PC-3 (cell line): ENCODE results near the gene USH1G.

ENCODE experiments used
- EZH2 ChIP-seq: fragments of 300-600 bp; sonication (generic); IDR thresholded peaks from one replicate; pipeline ENCODE4 v1.6.1; 2017; ENCODE audit warnings: antibody characterized with exemption, mild to moderate bottlenecking, low read length; ENCODE audit not compliant: unreplicated experiment
- EZH2phosphoT487 ChIP-seq: fragments of 300-600 bp; sonication (generic); IDR thresholded peaks from 2 replicates; pipeline ENCODE4 v1.6.1; 2018; ENCODE audit warnings: mild to moderate bottlenecking, antibody characterized with exemption, low read length, borderline replicate concordance
- TF ChIP-seq, protein P1 (sequence below): fragments of 300-600 bp; sonication (generic); conservative IDR thresholded peaks from 2 replicates; pipeline ENCODE4 v1.5.1; 2017; ENCODE audit warnings: antibody characterized with exemption, low read depth, mild to moderate bottlenecking, low read length

DNA sequence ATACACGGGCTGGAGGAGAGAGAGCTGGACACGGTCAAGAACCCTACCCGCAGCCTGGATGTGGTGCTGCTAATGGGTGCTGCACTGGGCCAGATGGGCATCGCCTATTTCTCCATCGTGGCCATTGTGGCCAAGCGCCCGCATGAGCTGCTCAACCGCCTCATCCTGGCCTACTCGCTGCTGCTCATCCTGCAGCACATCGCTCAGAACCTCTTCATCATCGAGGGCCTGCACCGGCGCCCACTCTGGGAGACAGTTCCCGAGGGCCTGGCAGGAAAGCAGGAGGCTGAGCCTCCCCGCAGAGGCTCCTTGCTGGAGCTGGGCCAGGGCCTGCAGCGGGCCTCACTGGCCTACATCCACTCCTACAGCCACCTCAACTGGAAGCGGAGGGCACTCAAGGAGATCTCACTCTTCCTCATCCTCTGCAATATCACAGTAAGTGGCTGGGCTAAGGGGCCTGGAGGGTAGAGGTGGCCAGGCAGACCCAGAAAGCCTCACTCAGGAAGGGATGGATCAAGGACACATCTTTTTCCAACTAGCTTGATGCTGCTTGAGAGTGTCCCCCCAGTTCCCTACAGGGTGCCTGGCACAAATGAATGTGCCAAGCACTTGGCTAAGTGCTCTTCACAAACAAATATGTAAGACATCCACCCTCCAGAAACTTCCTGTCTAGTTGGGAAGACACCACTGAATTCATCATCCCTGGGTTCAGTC is 24.1 kb upstream of the USH1G start:
- TF ChIP-seq, protein P1, sequence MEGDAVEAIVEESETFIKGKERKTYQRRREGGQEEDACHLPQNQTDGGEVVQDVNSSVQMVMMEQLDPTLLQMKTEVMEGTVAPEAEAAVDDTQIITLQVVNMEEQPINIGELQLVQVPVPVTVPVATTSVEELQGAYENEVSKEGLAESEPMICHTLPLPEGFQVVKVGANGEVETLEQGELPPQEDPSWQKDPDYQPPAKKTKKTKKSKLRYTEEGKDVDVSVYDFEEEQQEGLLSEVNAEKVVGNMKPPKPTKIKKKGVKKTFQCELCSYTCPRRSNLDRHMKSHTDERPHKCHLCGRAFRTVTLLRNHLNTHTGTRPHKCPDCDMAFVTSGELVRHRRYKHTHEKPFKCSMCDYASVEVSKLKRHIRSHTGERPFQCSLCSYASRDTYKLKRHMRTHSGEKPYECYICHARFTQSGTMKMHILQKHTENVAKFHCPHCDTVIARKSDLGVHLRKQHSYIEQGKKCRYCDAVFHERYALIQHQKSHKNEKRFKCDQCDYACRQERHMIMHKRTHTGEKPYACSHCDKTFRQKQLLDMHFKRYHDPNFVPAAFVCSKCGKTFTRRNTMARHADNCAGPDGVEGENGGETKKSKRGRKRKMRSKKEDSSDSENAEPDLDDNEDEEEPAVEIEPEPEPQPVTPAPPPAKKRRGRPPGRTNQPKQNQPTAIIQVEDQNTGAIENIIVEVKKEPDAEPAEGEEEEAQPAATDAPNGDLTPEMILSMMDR: no peak
- TF ChIP-seq EZH2 (no peak), EZH2phosphoT487 (no peak)
